ENCODE data around the gene CWC27.

DNA sequence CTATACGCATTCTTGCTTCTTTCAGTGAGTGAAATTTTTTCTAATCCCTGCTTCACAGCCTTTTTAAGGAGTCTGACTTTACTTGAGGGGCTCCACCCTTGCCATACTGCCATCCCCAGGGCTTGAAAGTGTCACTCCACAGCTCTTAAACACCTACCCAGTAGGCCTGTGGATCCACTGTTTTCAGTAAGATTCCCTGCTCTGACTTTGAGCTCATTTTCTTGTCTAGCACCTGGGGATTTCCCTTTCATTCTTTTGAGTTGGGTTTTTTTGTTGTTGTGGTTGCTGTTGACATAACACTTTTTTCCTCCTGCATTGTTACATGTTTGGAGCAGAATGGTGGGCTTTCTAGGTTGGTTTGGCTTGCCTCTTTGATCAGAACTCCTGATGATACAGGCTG lies 23.8 kb upstream of the CWC27 start:
- TF ChIP-seq POLR2A (IDR thresholded peaks at IDR 0.05; ENCODE audit: low read depth, low read length) = no peak
- no peak for TF ChIP-seq TAF1 (IDR thresholded peaks at IDR 0.05; ENCODE audit: borderline replicate concordance, low read depth, low read length)
- TF ChIP-seq POLR2AphosphoS5 (IDR thresholded peaks at IDR 0.05; ENCODE audit: low read depth, low read length) = no peak
